ENCODE data around the gene FAM114A1.
"Not testable (repeated sequence)": the region's sequence is repeated elsewhere in the genome, so short reads cannot be mapped to it uniquely, and the experiment has no call there.

Gene FAM114A1

GRCh38 chr4:38954727-38955126, 87.1 kb downstream of the FAM114A1 start:
- no peak for DNase-seq (ENCODE audit: insufficient read length, low spot score)
- TF ChIP-seq TAF1 (IDR thresholded peaks at IDR 0.05; ENCODE audit: low read depth, low read length) (no peak), PAX5 (IDR thresholded peaks at IDR 0.05; ENCODE audit: insufficient read depth, low read length, severe bottlenecking) (no peak), POU2F2 (IDR thresholded peaks at IDR 0.05; ENCODE audit: low read depth, low read length) (no peak), POLR2A (IDR thresholded peaks at IDR 0.05; ENCODE audit: low read depth, low read length) (no peak), SPI1 (IDR thresholded peaks at IDR 0.05; ENCODE audit: low read depth, low read length) (no peak), POLR2AphosphoS5 (IDR thresholded peaks at IDR 0.05; ENCODE audit: low read depth, low read length) (no peak)
- no peak for FAIRE-seq

GRCh38 chr4:38955957-38956356, 88.4 kb downstream of the FAM114A1 start:
- DNase-seq (ENCODE audit: insufficient read length, low spot score) (no peak), FAIRE-seq (no peak)
- TF ChIP-seq TAF1 (IDR thresholded peaks at IDR 0.05; ENCODE audit: low read depth, low read length) = no peak
- no peak for TF ChIP-seq POLR2AphosphoS5 (IDR thresholded peaks at IDR 0.05; ENCODE audit: low read depth, low read length)
- TF ChIP-seq POLR2A (IDR thresholded peaks at IDR 0.05; ENCODE audit: low read depth, low read length) = no peak
- no peak for TF ChIP-seq PAX5 (IDR thresholded peaks at IDR 0.05; ENCODE audit: insufficient read depth, low read length, severe bottlenecking)
- no peak for TF ChIP-seq SPI1 (IDR thresholded peaks at IDR 0.05; ENCODE audit: low read depth, low read length)
- no peak for TF ChIP-seq POU2F2 (IDR thresholded peaks at IDR 0.05; ENCODE audit: low read depth, low read length)

GRCh38 chr4:38957261-38957815, 89.7 kb downstream of the FAM114A1 start:
- TF ChIP-seq PAX5 (IDR thresholded peaks at IDR 0.05; ENCODE audit: insufficient read depth, low read length, severe bottlenecking) (no peak), POLR2AphosphoS5 (IDR thresholded peaks at IDR 0.05; ENCODE audit: low read depth, low read length) (no peak), TAF1 (IDR thresholded peaks at IDR 0.05; ENCODE audit: low read depth, low read length) (no peak), POU2F2 (IDR thresholded peaks at IDR 0.05; ENCODE audit: low read depth, low read length) (no peak), POLR2A (IDR thresholded peaks at IDR 0.05; ENCODE audit: low read depth, low read length) (no peak), SPI1 (IDR thresholded peaks at IDR 0.05; ENCODE audit: low read depth, low read length) (no peak)
- FAIRE-seq = no peak
- DNase-seq (ENCODE audit: insufficient read length, low spot score) = no peak

- TF ChIP-seq POLR2AphosphoS5 (IDR thresholded peaks at IDR 0.05; ENCODE audit: low read depth, low read length) = no peak
- no peak for TF ChIP-seq TAF1 (IDR thresholded peaks at IDR 0.05; ENCODE audit: low read depth, low read length)
- TF ChIP-seq POU2F2 (IDR thresholded peaks at IDR 0.05; ENCODE audit: low read depth, low read length) = no peak
- no peak for TF ChIP-seq PAX5 (IDR thresholded peaks at IDR 0.05; ENCODE audit: insufficient read depth, low read length, severe bottlenecking)
- no peak for TF ChIP-seq POLR2A (IDR thresholded peaks at IDR 0.05; ENCODE audit: low read depth, low read length)
- no peak for TF ChIP-seq SPI1 (IDR thresholded peaks at IDR 0.05; ENCODE audit: low read depth, low read length)
- FAIRE-seq = no peak
- no peak for DNase-seq (ENCODE audit: insufficient read length, low spot score)
Measured at GRCh38 chr4:38957893-38958292, 90.3 kb downstream of the FAM114A1 start.

- FAIRE-seq (peak; percentile 83), DNase-seq (ENCODE audit: insufficient read length, low spot score) (no peak)
- TF ChIP-seq TAF1 (IDR thresholded peaks at IDR 0.05; ENCODE audit: low read depth, low read length) = no peak
- TF ChIP-seq POLR2A (IDR thresholded peaks at IDR 0.05; ENCODE audit: low read depth, low read length) = no peak
- TF ChIP-seq POU2F2 (IDR thresholded peaks at IDR 0.05; ENCODE audit: low read depth, low read length) = no peak
- no peak for TF ChIP-seq PAX5 (IDR thresholded peaks at IDR 0.05; ENCODE audit: insufficient read depth, low read length, severe bottlenecking)
- TF ChIP-seq POLR2AphosphoS5 (IDR thresholded peaks at IDR 0.05; ENCODE audit: low read depth, low read length) = no peak
- no peak for TF ChIP-seq SPI1 (IDR thresholded peaks at IDR 0.05; ENCODE audit: low read depth, low read length)
Measured at GRCh38 chr4:38958453-38959190, 91.0 kb downstream of the FAM114A1 start.

- FAIRE-seq; DNase-seq (ENCODE audit: insufficient read length, low spot score): not testable (repeated sequence)
Measured at GRCh38 chr4:38959248-38959647, 91.6 kb downstream of the FAM114A1 start.

- DNase-seq (ENCODE audit: insufficient read length, low spot score) (no peak), FAIRE-seq (no peak)
- no peak for TF ChIP-seq PAX5 (IDR thresholded peaks at IDR 0.05; ENCODE audit: insufficient read depth, low read length, severe bottlenecking)
- TF ChIP-seq SPI1 (IDR thresholded peaks at IDR 0.05; ENCODE audit: low read depth, low read length) = no peak
- no peak for TF ChIP-seq POU2F2 (IDR thresholded peaks at IDR 0.05; ENCODE audit: low read depth, low read length)
Measured at GRCh38 chr4:38964942-38965775, 97.6 kb downstream of the FAM114A1 start.

- TF ChIP-seq POLR2AphosphoS5 (IDR thresholded peaks at IDR 0.05; ENCODE audit: low read depth, low read length) (no peak), PAX5 (IDR thresholded peaks at IDR 0.05; ENCODE audit: insufficient read depth, low read length, severe bottlenecking) (no peak), TAF1 (IDR thresholded peaks at IDR 0.05; ENCODE audit: low read depth, low read length) (no peak), POLR2A (IDR thresholded peaks at IDR 0.05; ENCODE audit: low read depth, low read length) (no peak), SPI1 (IDR thresholded peaks at IDR 0.05; ENCODE audit: low read depth, low read length) (no peak), POU2F2 (IDR thresholded peaks at IDR 0.05; ENCODE audit: low read depth, low read length) (no peak)
- FAIRE-seq = no peak
- no peak for DNase-seq (ENCODE audit: insufficient read length, low spot score)
Measured at GRCh38 chr4:38965866-38966265, 98.3 kb downstream of the FAM114A1 start.

- TF ChIP-seq POLR2A (IDR thresholded peaks at IDR 0.05; ENCODE audit: low read depth, low read length) = no peak
- no peak for TF ChIP-seq SPI1 (IDR thresholded peaks at IDR 0.05; ENCODE audit: low read depth, low read length)
- no peak for TF ChIP-seq POU2F2 (IDR thresholded peaks at IDR 0.05; ENCODE audit: low read depth, low read length)
- TF ChIP-seq PAX5 (IDR thresholded peaks at IDR 0.05; ENCODE audit: insufficient read depth, low read length, severe bottlenecking) = no peak
- TF ChIP-seq TAF1 (IDR thresholded peaks at IDR 0.05; ENCODE audit: low read depth, low read length) = no peak
- TF ChIP-seq POLR2AphosphoS5 (IDR thresholded peaks at IDR 0.05; ENCODE audit: low read depth, low read length) = no peak
- FAIRE-seq = no peak
- DNase-seq (ENCODE audit: insufficient read length, low spot score) = no peak
Measured at GRCh38 chr4:38967260-38968095, 99.9 kb downstream of the FAM114A1 start.

Measured in GM12891 (cell line).